ENCODE data around the gene CCDC142. TPM values are rescaled to one million over a fixed set of nuclear protein-coding genes. Genes with fewer than 3 reads are reported as not detected.

The CCDC142 gene
- 10 to 100 TPM in 2 of 3 donors, 1 to 10 TPM in 1; 9.5 to 16.1 (median 11.5) TPM for polyA plus RNA-seq (ENCODE audit: insufficient read length in 3 of 3)
- long read RNA-seq, donor 1: 0 reads
- long read RNA-seq, donor 2: 0 reads
- long read RNA-seq, donor 3, partial matches to known transcripts: 0 of 1 reads
- long read RNA-seq, donor 3, other reads (novel, unspliced or antisense): 0 of 1 reads
- long read RNA-seq, donor 4, partial matches to known transcripts: 0 of 2 reads
- long read RNA-seq, donor 4, other reads (novel, unspliced or antisense): 0 of 2 reads
- long read RNA-seq, donor 5: 0 reads
- long read RNA-seq, donor 6: 0 reads
- long read RNA-seq, donor 7: 0 reads
- long read RNA-seq, donor 8, partial matches to known transcripts: 0 of 1 reads
- long read RNA-seq, donor 8, other reads (novel, unspliced or antisense): 0 of 1 reads
- long read RNA-seq, donor 9, partial matches to known transcripts: 0 of 1 reads
- long read RNA-seq, donor 9, other reads (novel, unspliced or antisense): 0 of 1 reads
- long read RNA-seq, donor 10, partial matches to known transcripts: 0 of 1 reads
- long read RNA-seq, donor 10, other reads (novel, unspliced or antisense): 0 of 1 reads
- long read RNA-seq, donor 11: 0 reads
- long read RNA-seq, donor 12: 0 reads
- long read RNA-seq, donor 13, partial matches to known transcripts: 0 of 2 reads
- long read RNA-seq, donor 13, other reads (novel, unspliced or antisense): 0 of 2 reads
- long read RNA-seq, donor 14, partial matches to known transcripts: 0 of 1 reads
- long read RNA-seq, donor 14, other reads (novel, unspliced or antisense): 0 of 1 reads
- long read RNA-seq, donor 15: 0 reads
- long read RNA-seq, donor 16: 0 reads

GRCh38 chr2:74482801-74483674, at the start of gene CCDC142, which contains the start of gene TTC31:
Gene CCDC142 (minus strand): TSS chr2:74482998. CDS start chr2:74482837, 161 bp downstream.
Gene TTC31 (plus strand): TSS chr2:74483081. CDS start chr2:74483096, 15 bp downstream.
- peak; percentile 89 to 97 (median 94) for DNase-seq (ENCODE audit: extremely low read depth in 1 of 11, low read depth in 9 of 11, low spot score in 4 of 11)

GRCh38 chr2:74532222-74532621, 49.4 kb upstream of the CCDC142 start:
- DNase-seq (ENCODE audit: extremely low read depth in 1 of 11, low read depth in 9 of 11, low spot score in 4 of 11): no peak

- DNase-seq (ENCODE audit: extremely low read depth in 1 of 11, low read depth in 9 of 11, low spot score in 4 of 11): no peak
These were observed 48.9 kb upstream of the CCDC142 start for GRCh38 chr2:74531666-74532065.

- peak in 1 of 11 donors; percentile 33 for DNase-seq (ENCODE audit: extremely low read depth in 1 of 11, low read depth in 9 of 11, low spot score in 4 of 11)
These were observed 47.7 kb upstream of the CCDC142 start for GRCh38 chr2:74530239-74531187.

- peak; percentile 90 to 99 (median 98) for DNase-seq (ENCODE audit: extremely low read depth in 1 of 11, low read depth in 9 of 11, low spot score in 4 of 11)
These were observed 46.8 kb upstream of the CCDC142 start, which contains the start of the genes AUP1 and HTRA2 for GRCh38 chr2:74529357-74530238. Gene AUP1 (minus strand): TSS chr2:74529706. CDS start chr2:74529629, 77 bp downstream. Gene HTRA2 (plus strand): TSS chr2:74529933. CDS start chr2:74530007, 74 bp downstream.

- DNase-seq (ENCODE audit: extremely low read depth in 1 of 11, low read depth in 9 of 11, low spot score in 4 of 11): no peak
These were observed 46.0 kb upstream of the CCDC142 start for GRCh38 chr2:74528600-74529356.

GRCh38 chr2:74527741-74528140, 44.9 kb upstream of the CCDC142 start:
- no peak for DNase-seq (ENCODE audit: extremely low read depth in 1 of 11, low read depth in 9 of 11, low spot score in 4 of 11)

GRCh38 chr2:74526649-74527230, 43.9 kb upstream of the CCDC142 start:
- DNase-seq (ENCODE audit: extremely low read depth in 1 of 11, low read depth in 9 of 11, low spot score in 4 of 11): no peak

- no peak for DNase-seq (ENCODE audit: extremely low read depth in 1 of 11, low read depth in 9 of 11, low spot score in 4 of 11)
These were observed 43.2 kb upstream of the CCDC142 start, which contains the start of gene DQX1 for GRCh38 chr2:74525717-74526648. Gene DQX1 (minus strand): TSS chr2:74526231. CDS start chr2:74525729, 502 bp downstream.

- no peak for DNase-seq (ENCODE audit: extremely low read depth in 1 of 11, low read depth in 9 of 11, low spot score in 4 of 11)
These were observed 42.3 kb upstream of the CCDC142 start for GRCh38 chr2:74524955-74525716.

GRCh38 chr2:74524005-74524404, 41.2 kb upstream of the CCDC142 start:
- DNase-seq (ENCODE audit: extremely low read depth in 1 of 11, low read depth in 9 of 11, low spot score in 4 of 11): no peak

- no peak for DNase-seq (ENCODE audit: extremely low read depth in 1 of 11, low read depth in 9 of 11, low spot score in 4 of 11)
These were observed 39.7 kb upstream of the CCDC142 start for GRCh38 chr2:74522516-74522915.

- no peak for DNase-seq (ENCODE audit: extremely low read depth in 1 of 11, low read depth in 9 of 11, low spot score in 4 of 11)
These were observed 33.9 kb upstream of the CCDC142 start for GRCh38 chr2:74516650-74517049.
